ENCODE data around the gene VWA2.

The VWA2 gene, protein sequence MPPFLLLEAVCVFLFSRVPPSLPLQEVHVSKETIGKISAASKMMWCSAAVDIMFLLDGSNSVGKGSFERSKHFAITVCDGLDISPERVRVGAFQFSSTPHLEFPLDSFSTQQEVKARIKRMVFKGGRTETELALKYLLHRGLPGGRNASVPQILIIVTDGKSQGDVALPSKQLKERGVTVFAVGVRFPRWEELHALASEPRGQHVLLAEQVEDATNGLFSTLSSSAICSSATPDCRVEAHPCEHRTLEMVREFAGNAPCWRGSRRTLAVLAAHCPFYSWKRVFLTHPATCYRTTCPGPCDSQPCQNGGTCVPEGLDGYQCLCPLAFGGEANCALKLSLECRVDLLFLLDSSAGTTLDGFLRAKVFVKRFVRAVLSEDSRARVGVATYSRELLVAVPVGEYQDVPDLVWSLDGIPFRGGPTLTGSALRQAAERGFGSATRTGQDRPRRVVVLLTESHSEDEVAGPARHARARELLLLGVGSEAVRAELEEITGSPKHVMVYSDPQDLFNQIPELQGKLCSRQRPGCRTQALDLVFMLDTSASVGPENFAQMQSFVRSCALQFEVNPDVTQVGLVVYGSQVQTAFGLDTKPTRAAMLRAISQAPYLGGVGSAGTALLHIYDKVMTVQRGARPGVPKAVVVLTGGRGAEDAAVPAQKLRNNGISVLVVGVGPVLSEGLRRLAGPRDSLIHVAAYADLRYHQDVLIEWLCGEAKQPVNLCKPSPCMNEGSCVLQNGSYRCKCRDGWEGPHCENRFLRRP

DNA sequence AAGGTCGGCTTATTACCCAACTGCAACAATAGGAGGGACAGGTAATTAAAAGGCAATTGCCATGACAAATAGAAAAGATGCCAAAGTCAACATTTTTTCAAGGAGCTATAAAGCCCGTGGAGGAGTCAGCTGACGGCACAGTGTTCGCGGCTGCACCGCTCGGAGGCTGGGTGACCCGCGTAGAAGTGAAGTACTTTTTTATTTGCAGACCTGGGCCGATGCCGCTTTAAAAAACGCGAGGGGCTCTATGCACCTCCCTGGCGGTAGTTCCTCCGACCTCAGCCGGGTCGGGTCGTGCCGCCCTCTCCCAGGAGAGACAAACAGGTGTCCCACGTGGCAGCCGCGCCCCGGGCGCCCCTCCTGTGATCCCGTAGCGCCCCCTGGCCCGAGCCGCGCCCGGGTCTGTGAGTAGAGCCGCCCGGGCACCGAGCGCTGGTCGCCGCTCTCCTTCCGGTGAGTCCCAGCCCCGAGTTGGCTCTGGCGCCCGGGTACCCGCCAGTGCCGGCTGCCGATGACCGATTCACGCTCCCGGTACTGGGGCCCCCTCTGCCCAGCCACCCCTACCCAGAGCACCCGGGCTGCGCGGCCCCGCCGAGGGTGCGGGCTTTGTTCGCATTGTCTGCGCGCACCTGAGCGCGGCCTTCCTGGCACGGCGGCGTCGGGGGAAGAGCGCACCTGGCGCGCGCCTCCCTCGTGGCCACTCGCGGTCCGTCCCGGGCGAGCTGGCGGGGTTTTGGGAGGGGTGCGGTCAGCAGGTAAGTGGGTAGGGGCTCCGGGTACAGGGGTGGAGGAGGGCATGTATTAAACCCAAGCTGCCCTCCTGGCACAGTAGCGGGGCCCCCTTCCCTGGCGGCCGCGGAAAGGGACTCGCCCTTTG, at the start of gene VWA2:
Gene VWA2 (plus strand): TSS at position 138 of the 877 bp plus-strand sequence. CDS start 9,460 bp downstream, outside the sequence.
- no peak for FAIRE-seq

DNA sequence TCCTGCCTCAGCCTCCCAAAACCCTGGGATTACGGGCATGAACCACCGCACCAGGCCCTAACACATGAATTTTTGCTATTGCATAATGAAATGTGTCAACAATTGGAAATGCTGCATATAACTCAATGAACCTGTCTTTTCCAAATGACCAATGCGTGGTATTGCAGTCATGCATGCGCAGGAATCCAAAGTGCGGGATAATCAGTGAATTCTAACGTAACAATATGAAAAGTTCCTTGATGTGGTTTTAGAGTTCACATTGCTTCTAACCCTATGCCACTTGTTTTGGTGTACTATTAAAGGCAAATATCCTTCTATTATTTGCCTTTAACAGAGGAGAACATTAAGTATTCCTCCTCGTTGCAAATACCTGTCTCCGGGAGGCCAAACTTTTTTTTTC, 49.4 kb upstream of the VWA2 start:
- FAIRE-seq = no peak

DNA sequence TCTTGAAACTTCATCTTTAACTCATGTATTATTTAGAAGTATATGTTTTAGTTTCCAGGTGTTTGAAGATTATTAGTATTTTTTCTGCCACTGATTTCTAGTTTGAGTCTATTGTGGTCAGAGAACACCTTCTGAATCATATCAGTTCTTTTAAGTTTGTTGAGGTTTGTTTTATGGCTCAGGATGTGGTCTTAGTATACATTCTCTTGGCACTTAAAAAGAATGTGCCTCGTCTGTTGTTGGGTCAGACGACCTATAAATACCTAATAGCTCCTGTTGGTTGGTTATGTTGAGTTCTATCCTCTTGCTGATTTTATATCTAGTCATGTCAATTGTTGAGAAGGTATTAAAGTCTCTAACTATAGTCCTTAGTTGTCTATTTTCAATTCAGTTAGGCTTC, 44.0 kb upstream of the VWA2 start:
- no peak for FAIRE-seq

DNA sequence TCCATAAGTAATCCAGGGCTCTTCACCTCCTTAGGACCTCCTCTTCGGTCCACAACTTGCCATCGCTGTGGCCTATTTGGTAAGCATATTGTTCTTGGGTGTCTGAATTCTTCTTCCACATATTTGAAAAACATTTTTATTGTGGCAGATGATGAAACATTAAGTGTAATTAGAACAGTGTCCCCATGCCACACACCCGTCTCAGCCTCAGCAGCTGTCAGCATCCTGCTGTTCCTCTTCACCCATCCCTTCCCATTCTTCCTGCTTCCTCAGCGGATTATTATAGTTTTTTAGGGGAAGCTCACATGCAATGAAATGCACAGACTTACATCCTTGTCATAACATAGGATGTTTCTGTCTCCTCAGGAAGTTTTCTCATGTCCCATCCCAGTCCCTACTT, 39.8 kb upstream of the VWA2 start:
- FAIRE-seq = no peak

DNA sequence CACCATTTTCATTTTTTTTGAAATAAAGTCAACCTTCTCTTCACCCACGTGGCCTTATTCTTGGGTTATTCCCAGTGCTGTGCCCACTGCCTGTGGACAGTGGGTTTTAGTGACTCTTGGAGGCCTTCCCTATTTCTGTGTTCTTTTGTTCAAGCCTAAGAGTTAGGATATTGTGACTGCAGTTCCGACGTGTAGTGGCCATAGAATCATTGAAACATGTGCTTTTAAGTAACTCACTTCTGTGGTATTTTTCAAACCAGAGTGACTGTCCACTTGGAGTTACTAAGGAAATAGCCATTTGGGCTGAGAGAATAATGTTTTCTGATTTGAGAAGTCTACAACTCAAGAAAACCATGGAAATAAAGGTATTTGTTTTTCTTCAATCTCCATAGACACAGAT, 36.2 kb upstream of the VWA2 start:
- FAIRE-seq = no peak

DNA sequence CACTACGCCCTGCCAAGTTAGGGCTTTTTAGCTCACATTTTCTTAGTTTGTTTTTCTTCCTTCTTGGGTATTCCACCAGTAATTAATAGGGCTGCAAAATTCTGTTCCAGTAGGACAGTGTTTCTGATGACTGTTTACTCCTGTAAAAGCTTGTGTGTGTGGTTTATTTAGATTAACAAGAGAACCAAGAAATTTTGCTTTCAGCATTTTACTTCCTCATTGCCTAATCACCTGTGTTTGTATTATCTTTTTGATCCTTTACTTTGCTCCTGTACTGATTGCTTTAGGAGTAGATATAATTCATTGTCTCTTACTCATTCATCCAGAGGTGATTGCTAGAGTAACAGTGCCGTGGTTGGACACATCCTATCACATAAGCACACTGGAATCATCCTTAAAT, 32.2 kb upstream of the VWA2 start:
- FAIRE-seq = no peak

DNA sequence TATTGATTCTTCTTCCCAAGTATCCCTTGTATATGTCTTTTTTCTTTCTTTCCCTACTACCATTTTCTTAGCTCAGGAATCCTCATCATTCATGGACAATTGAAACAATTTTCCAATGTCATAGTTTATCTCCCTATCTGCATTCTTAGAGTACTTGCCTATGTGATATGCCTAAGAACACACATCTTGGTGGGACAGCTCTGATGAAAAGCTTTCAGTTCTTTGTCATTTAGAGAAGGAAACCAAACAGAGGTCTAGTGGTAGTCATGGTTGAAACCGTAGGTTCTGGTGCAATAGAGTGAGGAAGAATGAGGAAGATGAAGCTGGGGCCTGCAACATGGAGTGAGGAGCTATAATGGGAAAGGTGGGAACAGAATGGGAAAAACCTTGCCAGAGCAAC, 31.7 kb upstream of the VWA2 start:
- FAIRE-seq = no peak

DNA sequence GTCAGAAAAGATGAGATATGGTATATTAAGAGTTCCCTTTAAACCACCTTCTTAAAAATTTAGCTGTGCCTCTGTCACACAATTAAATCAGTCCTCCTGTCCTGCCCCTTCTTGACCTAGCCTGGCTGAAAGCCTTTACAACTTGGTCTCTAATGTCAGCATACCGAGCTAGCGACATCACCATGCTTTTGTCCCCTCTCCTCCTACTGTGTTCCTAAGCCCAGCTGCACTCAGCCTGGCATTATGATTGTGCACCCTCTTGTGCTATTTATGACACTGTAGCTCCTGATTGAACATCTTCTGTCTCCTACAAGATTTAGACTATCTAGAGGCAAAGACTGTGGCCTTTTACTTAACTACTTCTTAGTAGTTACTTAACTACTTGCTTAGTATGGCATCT, 30.7 kb upstream of the VWA2 start:
- no peak for FAIRE-seq

DNA sequence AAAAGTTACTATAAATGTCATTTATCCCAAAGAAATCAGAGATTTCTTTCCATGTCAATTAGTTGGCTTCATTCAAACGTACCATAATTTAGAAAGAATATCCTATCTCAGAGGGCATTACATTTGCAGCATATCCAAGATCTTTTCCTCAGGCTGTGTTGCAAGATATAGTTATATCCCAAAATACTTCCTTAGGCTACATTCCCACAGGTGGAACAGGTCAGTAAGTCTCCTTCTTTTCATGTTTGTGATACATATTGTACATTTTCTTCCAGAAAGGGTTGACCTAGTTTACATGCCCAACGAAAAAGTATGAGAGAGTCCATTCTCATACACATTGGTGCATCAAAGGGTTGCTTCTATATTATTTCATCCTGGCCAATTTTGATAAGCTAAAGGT, 26.9 kb upstream of the VWA2 start:
- FAIRE-seq = no peak

DNA sequence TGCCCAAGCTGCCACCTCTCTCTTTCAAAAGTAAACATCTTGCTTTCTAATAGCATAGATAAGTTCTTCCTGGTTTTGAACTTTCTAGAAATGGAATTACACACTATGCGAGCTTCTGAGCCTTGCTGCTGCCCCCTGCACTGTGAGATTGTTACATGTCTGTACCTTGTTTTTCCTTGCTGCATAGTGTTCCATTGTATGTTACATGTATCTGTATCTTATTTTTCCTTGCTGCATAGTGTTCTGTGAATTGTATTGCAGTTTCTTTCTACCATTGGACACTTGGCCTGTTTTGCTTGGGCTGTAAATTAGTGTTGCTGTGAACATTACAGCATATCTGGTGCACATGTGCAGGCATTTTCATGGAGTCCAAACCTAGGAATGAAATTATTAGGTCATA, 24.0 kb upstream of the VWA2 start:
- no peak for FAIRE-seq

DNA sequence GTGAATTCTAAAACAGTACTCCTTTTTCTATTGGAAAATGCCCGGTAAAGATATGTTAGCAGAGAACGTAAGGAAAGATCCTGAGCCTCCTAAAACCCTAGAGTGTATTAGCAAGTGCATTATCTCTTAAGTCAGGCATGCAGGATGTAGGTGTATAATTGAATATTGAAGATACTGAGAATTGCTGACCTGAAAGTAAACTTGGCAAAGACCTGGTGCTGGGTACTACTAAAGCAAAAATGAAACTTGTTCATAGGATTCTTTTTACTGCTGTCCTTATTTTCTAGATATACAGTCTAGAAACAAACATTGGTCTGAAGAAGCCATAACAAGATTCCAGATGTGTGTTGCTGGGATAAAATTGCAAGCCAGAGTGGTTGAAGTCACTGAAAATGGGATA, 18.8 kb upstream of the VWA2 start:
- no peak for FAIRE-seq

DNA sequence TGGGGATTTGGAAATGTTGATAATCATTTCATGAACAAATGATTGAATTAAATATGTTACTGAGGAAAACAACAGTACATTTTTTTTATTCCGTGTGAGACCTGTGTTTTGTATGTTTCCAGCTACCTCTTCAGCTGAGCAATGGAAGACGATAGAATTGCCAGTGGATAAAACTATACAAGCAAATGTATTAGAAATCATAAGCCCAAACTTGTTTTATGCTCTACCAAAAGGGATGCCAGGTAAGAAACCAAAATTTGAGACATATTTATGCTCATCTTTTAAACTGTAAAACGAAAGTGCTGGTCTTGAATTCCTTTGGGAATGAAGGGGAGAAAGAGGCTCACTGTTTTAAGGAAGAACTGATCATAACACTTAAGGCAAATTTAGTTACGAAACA, 17.8 kb upstream of the VWA2 start:
- FAIRE-seq = no peak

DNA sequence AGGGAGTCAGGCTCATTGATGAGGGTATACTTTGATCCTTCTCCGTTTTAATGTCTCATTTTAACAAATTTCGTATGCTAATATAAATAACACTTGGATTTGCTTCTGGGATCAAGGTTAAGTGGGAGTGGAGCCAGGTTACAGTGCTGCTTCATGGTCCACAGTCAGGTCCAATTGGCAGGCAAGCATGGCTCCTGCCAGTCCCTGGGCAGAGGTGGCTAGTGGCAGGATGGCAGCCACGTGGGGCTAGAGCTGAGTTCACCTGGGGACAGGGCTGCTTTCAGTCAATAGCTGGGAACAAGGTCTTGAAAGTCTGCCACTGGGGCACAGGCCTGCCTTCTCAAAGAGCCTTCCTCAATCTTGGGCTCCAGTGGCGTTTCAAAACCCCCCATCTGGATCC, 16.0 kb upstream of the VWA2 start:
- no peak for FAIRE-seq

DNA sequence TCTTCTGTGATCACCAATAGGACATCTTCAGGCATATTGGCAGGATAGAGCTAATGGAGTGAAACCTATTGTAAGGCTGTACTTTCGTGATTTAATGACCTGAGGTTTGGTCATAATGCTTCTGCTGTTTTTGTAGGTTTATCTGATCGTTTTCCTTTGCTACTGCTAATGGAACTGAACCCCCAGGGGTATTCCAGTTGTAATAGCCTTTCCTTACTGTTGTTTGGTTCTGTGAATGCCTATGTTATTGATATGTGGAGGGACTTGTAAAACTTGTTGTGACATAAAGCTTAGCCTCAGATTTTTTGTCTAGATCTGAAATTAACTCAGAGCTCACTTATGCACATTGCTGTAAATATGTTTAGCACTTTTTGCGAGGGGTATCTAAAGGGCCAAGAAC, 10.9 kb upstream of the VWA2 start:
- FAIRE-seq = no peak

DNA sequence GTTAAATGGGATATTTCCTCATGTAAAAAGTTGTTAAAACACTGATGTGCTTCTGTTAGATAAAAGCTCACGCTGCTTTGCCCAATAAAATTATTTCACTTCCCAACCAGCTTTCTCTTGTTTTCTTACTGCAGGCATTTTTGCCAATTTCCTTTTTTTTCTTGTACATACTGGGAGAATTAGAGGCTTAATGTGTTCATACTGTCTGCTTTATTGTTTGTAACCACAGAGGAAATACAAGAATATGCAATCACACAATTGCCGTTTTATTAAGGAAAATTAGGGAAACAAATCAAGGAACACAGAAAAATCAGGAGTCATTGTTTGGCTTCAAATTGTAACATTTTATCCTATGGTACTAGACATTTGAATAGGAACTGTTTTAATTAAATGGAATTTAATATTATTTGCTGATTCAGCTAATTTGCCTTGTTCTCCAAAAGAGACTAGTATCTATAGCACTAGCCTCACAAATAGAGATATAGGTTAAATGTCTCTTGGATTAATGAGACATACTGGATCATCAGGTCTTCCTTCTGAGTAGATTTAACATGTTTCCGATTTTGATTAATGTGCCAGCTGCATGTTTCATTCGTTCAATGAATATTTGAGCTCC, 6.4 kb upstream of the VWA2 start:
- FAIRE-seq = no peak

DNA sequence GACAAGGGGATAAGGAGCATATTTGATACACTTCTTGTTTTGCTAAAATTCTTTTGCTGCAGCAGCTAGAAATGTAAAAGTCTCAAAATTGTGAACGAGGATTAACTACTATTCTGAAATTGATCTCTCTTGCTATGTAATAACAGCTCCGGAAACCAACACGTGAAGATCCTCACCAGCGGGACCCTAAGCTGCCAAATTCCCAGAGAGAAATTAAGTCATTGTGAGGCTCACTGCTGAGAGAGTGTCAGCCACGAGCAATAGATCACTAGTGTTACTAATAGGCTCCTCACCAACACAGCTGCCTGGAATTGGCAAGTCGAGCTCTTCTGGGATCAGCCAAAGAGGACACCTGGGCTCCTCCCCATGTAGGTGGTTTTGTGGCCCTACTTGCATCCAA, 5.6 kb upstream of the VWA2 start:
- no peak for FAIRE-seq

DNA sequence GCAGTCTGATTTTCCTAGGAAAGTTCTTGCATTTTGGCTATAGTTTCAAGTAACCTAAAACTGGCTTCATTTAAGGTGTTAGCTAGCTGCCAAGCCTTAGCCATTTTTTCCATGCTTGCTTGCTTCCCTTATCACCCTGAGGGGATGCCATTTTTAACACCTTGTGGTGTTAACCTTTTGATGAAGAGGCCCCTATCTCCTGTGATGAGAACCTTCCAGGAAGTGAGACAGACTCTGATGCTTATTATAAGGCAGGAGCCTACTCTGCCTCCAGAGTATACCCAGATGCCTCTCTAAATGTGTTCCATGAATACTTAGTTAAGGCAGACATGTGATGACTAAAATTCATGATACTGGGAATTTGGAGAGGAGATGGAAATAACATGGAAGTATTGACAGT, 4.9 kb upstream of the VWA2 start:
- FAIRE-seq = no peak

DNA sequence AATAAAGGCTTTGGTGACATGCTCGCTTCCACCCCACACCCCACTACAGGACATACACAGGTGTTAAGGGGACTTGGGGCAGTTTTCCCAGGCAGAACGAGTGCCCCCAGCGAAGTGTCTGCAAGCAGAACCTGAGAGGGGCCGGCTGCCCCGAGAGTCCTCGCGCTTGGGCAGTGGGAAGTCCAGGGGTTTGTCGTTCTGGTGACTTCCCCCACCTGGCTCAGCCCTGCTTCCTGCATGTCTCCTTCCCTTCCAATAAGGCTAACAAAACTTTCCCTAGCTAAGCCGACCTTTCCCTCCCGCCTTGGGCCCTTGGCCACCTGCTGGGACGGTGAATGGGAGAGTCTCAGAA, 916 bp downstream of the VWA2 start:
- no peak for FAIRE-seq

DNA sequence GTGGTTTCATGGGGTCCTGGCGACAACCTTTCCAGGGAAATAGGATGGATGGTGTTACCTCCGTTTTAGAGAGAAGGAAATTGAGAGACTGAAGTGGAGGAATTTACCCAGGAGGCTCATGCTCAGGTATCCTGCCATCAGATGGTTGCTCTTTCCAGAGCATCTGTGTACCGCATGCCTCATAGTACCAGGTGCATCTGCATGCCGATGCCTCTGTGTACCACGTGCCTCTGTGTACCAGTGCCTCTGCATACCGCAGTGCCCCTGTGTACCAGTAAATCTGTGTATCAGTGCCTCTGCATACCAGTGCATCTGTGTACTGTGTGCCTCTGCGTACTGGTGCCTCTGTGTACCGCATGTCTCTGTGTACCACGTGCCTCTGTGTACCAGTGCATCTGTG, 3.2 kb downstream of the VWA2 start:
- FAIRE-seq = no peak

DNA sequence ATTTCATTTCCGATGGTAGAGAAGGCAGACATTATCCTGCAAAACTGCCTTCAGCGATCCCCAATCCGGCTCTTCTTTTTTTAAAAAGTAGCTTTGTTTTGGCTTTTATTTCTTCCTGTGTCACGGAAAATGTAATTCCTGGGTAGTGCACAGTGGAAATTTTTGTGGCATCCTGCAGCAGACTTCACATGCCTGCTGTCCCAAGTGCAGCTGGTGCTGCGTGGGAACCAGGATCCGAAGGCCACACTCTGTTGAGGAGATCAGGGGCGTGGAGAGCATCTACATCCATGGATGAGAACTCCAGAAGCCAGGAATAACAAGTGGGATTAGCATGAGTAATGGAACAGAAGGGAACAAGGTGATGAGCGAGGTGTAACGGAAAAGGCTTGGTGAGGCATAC, 4.6 kb downstream of the VWA2 start:
- no peak for FAIRE-seq

DNA sequence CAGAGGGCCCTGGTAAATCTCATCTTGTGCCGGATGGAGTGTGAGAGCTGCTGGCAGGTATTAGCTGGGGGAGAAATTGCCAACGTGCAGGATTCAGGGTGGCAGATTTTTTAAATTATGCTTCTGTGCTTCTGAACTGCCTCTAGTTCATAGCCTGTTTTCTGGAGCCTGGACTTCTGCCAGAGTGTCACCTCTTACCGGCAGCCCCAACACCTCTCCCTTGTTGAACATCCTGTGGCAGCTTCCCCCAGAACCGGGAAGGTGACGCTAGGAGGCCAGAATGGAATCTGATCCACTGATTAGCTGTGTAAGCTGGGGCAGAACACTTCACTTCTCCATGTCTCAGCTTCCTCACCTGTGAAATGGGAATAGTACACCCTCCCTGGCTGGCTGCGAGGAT, 5.1 kb downstream of the VWA2 start:
- no peak for FAIRE-seq

DNA sequence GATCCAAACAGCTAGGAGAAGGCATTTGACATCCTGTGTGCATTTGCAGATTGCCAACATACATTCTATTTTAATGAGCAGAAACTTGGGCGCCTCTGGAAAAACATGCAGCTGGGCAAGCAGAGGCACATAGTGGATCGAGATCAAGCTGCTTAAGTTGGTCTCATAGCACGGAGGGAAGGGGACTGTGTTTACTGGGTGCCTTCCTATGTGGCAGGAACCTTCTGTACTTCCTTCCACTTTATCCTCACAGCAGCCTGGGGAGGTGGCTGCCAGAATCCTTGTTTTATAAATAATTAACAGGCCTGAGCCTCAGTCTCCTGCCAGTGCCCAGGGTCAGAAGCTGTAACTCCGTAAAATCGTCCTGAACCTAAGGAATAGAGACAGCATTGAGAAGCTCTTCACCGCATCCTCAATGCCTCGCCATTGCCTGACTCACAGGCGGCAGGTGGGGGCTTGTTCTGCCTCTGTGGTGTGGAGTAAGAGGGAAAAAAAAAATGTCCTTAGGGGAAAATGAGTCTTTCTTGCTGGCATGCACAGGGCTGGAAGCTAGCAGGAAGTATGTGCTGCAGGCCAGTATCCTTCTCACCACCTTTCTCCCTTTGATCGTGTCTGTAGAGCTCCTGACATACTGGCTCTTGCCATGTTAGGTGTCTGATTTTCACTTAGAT, 6.2 kb downstream of the VWA2 start:
- no peak for FAIRE-seq

All from endometrium (tissue), 2 donors.